Adrenal gland (tissue), 12 donors: Measurements from ENCODE around the gene FOXP2. TPM values are rescaled to one million over a fixed set of nuclear protein-coding genes. Genes with fewer than 3 reads are reported as not detected.
A peak's percentile ranks its signal among the peaks of the same experiment; 100 is the strongest.

Experiments used
- DNase-seq, 7 donors: peaks; one replicate each; pipeline ENCODE4 v3.0.0-alpha.2; 2019 to 2020
- H3K27ac ChIP-seq, 5 donors: fragments of 200-600 bp; sonication (generic) in 4 of 5; 1 replicate in 3 of 5; 2 replicates in 2 of 5; pipeline versions ENCODE4 v1.5.1 to v1.8.0; 2016 to 2020; ENCODE audit warnings: mild to moderate bottlenecking in 1 of 5
- H3K27me3 ChIP-seq: fragments of 200-600 bp; 2 replicates; pipeline ENCODE4 v1.8.0; 2021
- H3K36me3 ChIP-seq, 2 donors: fragments of 200-600 bp; replicated peaks in 1 of 2; 1 replicate in 1 of 2; 2 replicates in 1 of 2; pipeline versions ENCODE4 v1.5.1 to v1.8.0; 2018 to 2022
- H3K4me1 ChIP-seq, 2 donors: fragments of 200-600 bp; replicated peaks in 1 of 2; 1 replicate in 1 of 2; 2 replicates in 1 of 2; pipeline versions ENCODE4 v1.5.1 to v1.8.0; 2018 to 2021
- H3K4me3 ChIP-seq, 4 donors: fragments of 200-600 bp; sonication (generic) in 3 of 4; one replicate each; pipeline ENCODE4 v1.5.1; 2016 to 2018
- H3K9me3 ChIP-seq, 3 donors: fragments of 200-600 bp; sonication (generic) in 1 of 3; replicated peaks in 1 of 3; 1 replicate in 2 of 3; 2 replicates in 1 of 3; pipeline versions ENCODE4 v1.5.1 to v1.8.0; 2016 to 2021
- POLR2A ChIP-seq, 2 donors: fragments of 450-650 bp; IDR thresholded peaks; one replicate each; pipeline ENCODE4 v1.6.1; 2017; ENCODE audit warnings: antibody characterized with exemption in 2 of 2, mild to moderate bottlenecking in 2 of 2, moderate library complexity in 1 of 2
- WGBS, 4 donors: extraction: QIAGEN DNeasy Blood & Tissue Kit in 2 of 4; methylation state at CpG; one replicate each; pipeline versions ENCODE4 v1.1.5 to v1.1.7; 2013 to 2017; 5-methylcytosine and 5-hydroxymethylcytosine counted together
- intact Hi-C, 2 donors: fragments of 100-400 bp; cut with DNase I; formaldehyde crosslinking; loops; one replicate each; pipeline versions ENCODE4 v1.14.1 to v1.15.0; 2022 to 2023
- polyA plus RNA-seq, 3 donors: library from polyadenylated mRNA; stranded (reverse); fragments of 200-250 nt in 2 of 3; fragments of 350-450 nt in 1 of 3; fragmentation: Illumina TruSeq in 1 of 3; extraction: RNeasy Lipid Tissue Mini Kit (QIAGEN cat#74804) in 1 of 3; gene quantifications; one replicate each; pipeline ENCODE4 v1.2.3, GENCODE V29; 2013 to 2014
- total RNA-seq, 9 donors: library from RNA; depleted of rRNA in 4 of 9; stranded (reverse); fragments of >200 nt in 4 of 9; fragments of 120-200 nt in 1 of 9; fragmentation: NEBNext Ultra II Directional in 1 of 9; extraction: Animal tissue kit (Norgen Biotek cat#: 25700) in 1 of 9; gene quantifications; one replicate each; pipeline versions ENCODE4 v1.1.0 to v1.2.4, GENCODE V29; 2013 to 2023
- TF ChIP-seq, protein P1 (sequence below), 6 experiments: fragments of 450-650 bp in 4 of 6; fragments of 200-600 bp in 2 of 6; sonication (generic) in 1 of 6; IDR thresholded peaks; 1 replicate in 5 of 6; 2 replicates in 1 of 6; pipeline versions ENCODE4 v1.5.1 to v1.8.0; 2016 to 2021; ENCODE audit warnings: antibody characterized with exemption in 6 of 6, mild to moderate bottlenecking in 2 of 6, moderate library complexity in 1 of 6
- donor health status: healthy with polysubstance abuse.
- donor health status: Bipolar disorder and iron deficiency.
- donor health status: DM: yes; HTN: yes; CAD: no.
- donor health status: DM: no; HTN: no; CAD: no.
- donor health status: DM: no; HTN: no; CAD: no.
- donor health status: DM: yes; HTN: yes; CAD: no.

The FOXP2 gene
- total and polyA plus RNA-seq, 12 donors = 1.1 to 14.5 (median 2.7) TPM

DNA sequence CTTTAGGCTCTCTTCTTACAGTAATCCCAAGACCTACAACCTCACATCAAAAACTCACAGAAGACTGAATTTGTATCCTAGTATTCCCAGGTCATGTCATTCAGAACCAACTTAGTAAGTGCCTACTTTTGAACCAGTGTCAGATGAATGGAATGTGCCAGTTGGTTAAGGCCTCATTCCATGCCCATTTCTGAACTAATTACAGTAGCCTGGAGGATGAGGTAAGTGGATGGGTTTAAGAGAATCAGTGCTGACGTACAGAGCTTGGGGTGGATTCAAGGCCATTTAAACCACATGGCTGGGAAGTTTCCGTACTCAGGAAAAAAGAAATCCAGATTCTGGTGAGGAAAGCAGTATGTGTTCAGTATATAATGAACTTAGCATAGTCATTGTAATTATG lies 21.9 kb upstream of the FOXP2 start:
- H3K36me3 ChIP-seq = no peaks in the 10 kb centered on the region
- no peak overlapping the region for H3K4me3 ChIP-seq
- no peak overlapping the region for H3K27ac ChIP-seq
- H3K9me3 ChIP-seq = no peaks in the 10 kb centered on the region
- WGBS, 4 donors = 72 to 87% (median 80%) methylated on average over 2 of the region's 2 CpGs
- no peak for TF ChIP-seq POLR2A (IDR thresholded peaks at IDR 0.05)
- TF ChIP-seq, protein P1, sequence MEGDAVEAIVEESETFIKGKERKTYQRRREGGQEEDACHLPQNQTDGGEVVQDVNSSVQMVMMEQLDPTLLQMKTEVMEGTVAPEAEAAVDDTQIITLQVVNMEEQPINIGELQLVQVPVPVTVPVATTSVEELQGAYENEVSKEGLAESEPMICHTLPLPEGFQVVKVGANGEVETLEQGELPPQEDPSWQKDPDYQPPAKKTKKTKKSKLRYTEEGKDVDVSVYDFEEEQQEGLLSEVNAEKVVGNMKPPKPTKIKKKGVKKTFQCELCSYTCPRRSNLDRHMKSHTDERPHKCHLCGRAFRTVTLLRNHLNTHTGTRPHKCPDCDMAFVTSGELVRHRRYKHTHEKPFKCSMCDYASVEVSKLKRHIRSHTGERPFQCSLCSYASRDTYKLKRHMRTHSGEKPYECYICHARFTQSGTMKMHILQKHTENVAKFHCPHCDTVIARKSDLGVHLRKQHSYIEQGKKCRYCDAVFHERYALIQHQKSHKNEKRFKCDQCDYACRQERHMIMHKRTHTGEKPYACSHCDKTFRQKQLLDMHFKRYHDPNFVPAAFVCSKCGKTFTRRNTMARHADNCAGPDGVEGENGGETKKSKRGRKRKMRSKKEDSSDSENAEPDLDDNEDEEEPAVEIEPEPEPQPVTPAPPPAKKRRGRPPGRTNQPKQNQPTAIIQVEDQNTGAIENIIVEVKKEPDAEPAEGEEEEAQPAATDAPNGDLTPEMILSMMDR (IDR thresholded peaks at IDR 0.05) = no peak
- intact Hi-C loops = no loop called here
- no peak for DNase-seq
- no peaks in the 10 kb centered on the region for H3K27me3 ChIP-seq
- no peaks in the 10 kb centered on the region for H3K4me1 ChIP-seq

DNA sequence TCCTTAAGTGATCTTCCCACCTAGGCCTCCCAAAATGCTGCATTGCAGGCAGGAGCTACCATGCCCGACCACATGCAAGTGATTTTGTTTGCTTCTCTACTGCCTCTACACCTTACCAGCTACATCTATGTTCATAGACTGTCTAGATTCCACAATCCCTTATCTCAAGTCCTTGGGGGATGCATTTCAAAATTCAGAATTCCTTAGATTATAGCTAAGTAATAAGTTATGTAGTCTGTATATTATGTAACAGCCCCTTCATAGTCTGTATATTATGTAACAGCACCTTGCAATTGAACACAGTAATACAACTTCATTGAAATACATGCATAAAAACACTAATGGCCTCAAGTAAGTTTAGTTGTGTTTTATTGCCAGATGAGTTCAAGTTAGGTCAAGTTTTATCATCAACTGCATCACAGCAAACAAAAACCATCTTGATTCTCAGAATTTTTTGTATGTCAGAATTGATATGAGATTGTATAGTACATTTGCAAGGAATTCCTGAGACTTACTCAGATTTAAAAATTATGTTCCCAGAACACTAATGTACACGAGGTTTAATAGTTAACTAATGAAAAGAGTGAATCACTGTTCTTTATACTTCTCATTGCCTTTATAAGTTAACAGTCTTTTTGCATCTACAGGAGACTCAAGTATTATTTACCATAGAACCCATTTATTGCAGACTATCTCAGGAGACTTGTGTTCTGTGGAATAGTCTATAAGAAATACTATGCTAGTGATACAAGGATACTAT lies 11.6 kb upstream of the FOXP2 start:
- 63 to 69% (median 65%) methylated on average over 2 of the region's 2 CpGs for WGBS, 4 donors
- no peak for TF ChIP-seq POLR2A (IDR thresholded peaks at IDR 0.05)
- TF ChIP-seq, protein P1 (IDR thresholded peaks at IDR 0.05) = no peak
- H3K9me3 ChIP-seq = no peaks in the 10 kb centered on the region
- H3K4me1 ChIP-seq = no peaks in the 10 kb centered on the region
- DNase-seq = no peak
- H3K36me3 ChIP-seq = no peaks in the 10 kb centered on the region
- no peak overlapping the region for H3K27ac ChIP-seq
- no peak overlapping the region for H3K4me3 ChIP-seq
- no peaks in the 10 kb centered on the region for H3K27me3 ChIP-seq
- intact Hi-C loops = no loop called here

DNA sequence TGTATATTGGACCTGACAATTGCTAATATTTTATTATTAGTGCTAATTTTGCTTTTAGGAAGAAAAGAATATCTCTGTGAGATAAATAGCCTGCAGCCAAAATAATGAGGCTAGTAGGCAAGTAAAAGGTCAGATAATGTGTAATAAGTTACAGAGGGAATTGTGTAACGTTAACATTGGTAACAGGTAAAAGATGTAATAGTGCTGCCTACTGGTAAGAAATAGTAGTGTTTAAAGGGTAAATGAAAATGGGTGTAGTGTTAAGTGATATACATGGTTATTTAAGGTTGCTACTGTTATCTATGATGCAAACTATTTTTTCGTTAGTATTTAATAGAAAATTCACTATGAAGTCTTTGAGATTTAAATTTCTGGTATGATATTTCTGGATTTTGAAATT lies 9.2 kb upstream of the FOXP2 start:
- 29 to 43% (median 36%) methylated on average over 2 of the region's 2 CpGs for WGBS, 4 donors

DNA sequence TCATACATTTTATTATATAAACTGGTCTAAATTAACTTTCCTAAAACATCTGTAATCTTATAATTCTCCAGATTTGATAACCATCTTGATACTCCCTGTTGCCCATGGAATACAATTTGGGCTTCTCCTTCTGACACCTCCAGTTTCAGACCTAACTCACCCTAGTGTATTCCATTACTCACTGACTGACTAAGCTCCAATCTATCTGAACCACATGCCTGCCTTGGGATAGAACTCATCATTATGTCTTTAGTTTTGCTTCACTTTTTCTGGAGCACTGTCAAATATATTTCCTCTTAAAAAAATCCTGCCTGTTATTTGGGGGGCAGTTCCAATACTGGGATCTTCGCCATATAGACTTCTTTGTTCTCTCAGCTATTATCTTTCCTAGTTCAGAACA lies 4.9 kb upstream of the FOXP2 start:
- H3K27me3 ChIP-seq = no peaks in the 10 kb centered on the region
- H3K4me1 ChIP-seq = peaks cover 0 to 9% of the 10 kb centered on the region in 2 donors
- no peak for DNase-seq
- intact Hi-C loops = no loop called here
- no peak overlapping the region for H3K4me3 ChIP-seq
- 86 to 95% (median 88%) methylated on average over 1 of the region's 1 CpG for WGBS, 4 donors
- H3K27ac ChIP-seq = no peak overlapping the region
- TF ChIP-seq, protein P1 (IDR thresholded peaks at IDR 0.05) = no peak
- TF ChIP-seq POLR2A (IDR thresholded peaks at IDR 0.05) = no peak
- no peaks in the 10 kb centered on the region for H3K36me3 ChIP-seq
- no peaks in the 10 kb centered on the region for H3K9me3 ChIP-seq

More for the DNA sequence above, 9.2 kb upstream of the FOXP2 start:
- no peak overlapping the region for H3K4me3 ChIP-seq
- H3K27me3 ChIP-seq = no peaks in the 10 kb centered on the region
- no peaks in the 10 kb centered on the region for H3K36me3 ChIP-seq
- H3K9me3 ChIP-seq = no peaks in the 10 kb centered on the region
- intact Hi-C loops = no loop called here
- H3K27ac ChIP-seq = no peak overlapping the region
- H3K4me1 ChIP-seq = no peaks in the 10 kb centered on the region
- DNase-seq = no peak
- no peak for TF ChIP-seq POLR2A (IDR thresholded peaks at IDR 0.05)
- TF ChIP-seq, protein P1 (IDR thresholded peaks at IDR 0.05) = peak in 5 of 6 experiments; percentile 28 to 48 (median 37)
